Ureter (tissue), 1 donor: ENCODE measurements around the gene RAP2B. TPM values are rescaled to one million over a fixed set of nuclear protein-coding genes. Genes with fewer than 3 reads are reported as not detected.
"Not testable (repeated sequence)": the region's sequence is repeated elsewhere in the genome, so short reads cannot be mapped to it uniquely, and the experiment has no call there.

Experiments used
- DNase-seq: peaks from one replicate; pipeline ENCODE4 v3.0.0-alpha.2; 2020; ENCODE audit warnings: low spot score
- total RNA-seq: library from RNA; stranded (reverse); gene quantifications from one replicate; pipeline ENCODE4 v1.2.4, GENCODE V29; 2023
- donor health status: DM: yes; HTN: yes; CAD: no.

Gene RAP2B
- total RNA-seq, 1 donor from 2014 or later, result 14.9 TPM

DNA sequence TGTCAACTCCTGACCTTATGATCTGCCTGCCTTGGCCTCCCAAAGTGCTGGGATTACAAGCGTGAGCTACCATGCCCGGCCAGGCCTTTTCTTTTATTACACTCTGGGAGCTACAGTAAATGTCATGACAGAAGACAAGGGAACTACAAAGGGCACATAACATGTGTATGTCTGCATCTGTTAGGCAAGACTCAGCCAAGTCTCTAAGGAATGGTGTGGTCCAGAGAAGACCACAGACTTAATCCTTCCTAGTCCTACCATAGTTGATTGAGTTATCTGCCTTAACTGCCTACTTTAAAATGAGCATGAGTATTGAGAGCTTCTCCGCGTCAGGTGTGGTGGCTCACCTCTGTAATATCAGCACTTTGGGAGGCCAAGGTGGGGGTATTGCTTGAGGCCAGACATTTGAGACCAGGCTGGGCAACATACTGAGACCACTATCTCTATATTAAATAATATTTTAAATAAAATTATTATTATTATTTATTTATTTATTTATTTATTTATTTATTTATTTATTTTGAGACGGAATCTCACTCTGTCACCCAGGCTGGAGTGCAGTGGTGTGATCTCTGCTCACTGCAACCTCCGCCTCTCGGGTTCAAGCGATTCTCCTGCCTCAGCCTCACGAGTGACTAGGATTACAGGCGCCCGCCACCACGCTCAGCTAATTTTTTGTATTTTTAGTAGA, 31.9 kb downstream of the RAP2B start:
- not testable (repeated sequence) for DNase-seq

DNA sequence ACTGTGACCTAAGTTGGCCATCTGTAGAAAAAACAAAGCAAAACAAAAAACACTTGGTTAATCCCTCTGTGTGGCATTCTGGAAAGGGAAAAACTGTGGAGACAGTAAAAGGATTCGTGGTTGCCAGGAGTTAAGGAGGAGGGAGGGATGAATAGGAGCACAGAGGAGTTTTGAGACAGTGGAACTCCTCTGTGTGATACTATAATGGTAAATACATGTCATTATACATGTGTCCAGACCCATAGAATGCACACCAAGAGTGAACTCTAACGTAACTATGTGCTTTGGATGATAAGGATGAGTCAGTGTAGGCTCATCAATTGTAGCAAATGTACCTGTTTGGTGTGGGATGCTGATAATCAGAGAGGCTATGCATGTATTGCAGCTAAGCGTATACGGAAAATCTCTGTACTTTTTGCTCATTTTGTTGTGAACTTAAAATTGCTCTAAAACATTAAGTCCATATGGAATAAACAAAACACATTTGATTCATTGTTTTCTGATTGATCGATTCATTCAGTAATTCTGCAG, 33.4 kb downstream of the RAP2B start:
- no peak for DNase-seq

DNA sequence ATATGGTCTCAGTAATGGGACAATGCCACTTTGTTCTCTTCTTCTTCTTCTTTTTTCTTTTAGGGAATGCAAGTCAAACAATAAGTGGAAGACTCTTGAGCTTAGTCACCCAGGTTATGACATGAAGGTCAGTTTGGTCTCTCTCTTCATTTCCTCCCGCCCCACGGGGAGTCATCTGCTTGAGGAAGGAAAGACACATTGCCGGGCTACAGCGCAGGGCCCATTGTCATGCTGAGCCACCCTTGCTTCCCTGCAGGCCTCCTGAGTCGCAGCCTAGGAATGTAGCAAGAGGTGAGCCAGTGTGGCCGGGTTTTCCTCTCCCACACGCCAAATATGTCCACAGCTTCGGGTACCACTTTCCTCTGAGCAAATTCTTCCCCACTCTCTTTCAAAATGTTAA, 47.6 kb downstream of the RAP2B start:
- DNase-seq, result no peak

DNA sequence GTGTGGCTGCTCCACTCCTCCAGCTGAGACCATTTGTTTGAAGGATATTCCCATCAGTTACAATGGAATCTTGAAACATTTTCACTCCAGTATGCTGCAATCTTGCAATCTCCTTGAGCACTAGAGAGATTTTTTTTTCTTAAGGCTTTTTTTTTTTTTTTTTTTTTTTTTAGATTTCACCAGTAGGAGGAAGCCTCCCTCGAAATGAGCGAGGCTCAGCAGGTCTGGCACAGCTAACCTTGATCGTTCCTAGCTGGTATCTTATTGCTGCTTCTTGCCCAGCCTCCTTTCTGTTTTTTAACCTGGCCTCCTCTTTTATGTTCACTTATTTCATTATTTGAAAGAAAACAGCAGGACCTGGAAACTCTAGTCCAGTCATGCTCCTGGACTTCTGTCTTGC, 48.1 kb downstream of the RAP2B start:
- no peak for DNase-seq

DNA sequence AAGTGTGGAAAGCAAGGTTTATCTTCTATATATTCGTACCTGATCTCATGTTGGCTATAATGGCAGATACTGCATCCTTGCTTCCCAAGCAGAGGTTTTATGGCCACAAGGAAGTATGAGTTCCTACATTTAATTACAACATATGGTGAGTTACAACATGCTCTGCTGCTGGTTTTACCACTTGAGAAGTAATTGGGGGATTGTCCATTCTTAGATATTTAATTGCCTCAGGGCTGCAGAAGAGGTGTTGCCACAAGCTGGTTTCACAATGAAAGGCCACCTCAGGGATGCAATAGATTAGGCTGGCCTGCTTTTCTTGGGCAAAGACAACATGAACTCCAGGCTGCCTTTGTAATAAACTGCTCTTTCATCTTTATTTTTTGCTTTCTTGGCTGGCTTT, 48.6 kb downstream of the RAP2B start:
- no peak for DNase-seq

DNA sequence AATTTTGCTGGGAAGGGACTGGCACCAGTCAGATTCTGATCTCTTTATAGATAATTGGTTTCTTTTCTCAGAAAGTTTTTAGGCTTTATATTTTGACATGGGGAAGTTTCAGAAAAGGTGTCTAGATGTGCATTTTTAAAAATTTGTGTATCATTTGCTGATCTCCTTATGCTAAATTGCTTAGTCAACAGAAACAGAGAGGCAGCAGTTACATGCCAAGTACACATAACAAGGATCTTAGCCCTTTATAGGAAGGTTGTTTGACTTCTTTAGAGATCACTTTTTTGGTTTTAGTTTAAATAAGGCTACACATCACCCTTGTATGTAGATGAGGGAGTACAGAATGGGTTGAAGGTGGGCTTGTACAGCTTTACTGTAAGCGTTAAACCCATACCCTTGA, 53.5 kb downstream of the RAP2B start:
- no peak for DNase-seq

DNA sequence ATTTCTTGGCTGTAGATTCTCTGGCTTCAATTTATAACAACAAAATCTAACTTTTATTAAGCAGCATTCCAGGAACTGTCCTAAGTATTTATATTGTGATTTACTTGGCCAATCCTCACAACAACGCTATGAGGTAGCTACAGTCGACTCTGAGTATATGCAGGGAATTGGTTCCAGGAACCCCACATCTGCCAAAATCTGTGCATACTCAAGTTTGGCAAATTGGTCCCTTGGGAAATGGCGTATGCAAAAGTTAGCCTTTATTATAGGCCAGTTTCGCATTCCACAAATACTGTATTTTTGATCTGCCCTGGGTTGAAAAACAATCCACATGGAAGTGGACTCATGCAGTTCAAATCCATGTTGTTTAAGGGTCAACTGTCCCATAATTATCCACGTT, 53.9 kb downstream of the RAP2B start:
- no peak for DNase-seq

DNA sequence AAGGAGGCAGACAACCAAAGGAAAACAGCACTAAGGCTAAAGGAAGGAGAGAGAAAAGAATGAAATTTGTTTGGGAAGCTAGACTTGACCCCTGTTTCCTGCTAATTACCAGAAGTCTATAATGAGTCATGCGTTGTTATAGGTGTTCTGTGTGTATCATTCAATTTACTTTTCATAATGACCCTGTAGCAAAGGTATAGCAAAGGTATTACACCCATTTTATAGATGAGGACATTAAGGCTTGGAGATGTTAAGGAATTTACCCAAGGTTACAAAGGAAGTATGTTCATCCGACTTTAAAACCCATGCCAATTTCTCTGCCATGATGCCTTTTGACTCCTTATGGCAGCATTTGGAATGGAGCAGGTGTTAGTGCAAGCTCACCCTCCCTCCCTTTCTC, 54.9 kb downstream of the RAP2B start:
- no peak for DNase-seq

DNA sequence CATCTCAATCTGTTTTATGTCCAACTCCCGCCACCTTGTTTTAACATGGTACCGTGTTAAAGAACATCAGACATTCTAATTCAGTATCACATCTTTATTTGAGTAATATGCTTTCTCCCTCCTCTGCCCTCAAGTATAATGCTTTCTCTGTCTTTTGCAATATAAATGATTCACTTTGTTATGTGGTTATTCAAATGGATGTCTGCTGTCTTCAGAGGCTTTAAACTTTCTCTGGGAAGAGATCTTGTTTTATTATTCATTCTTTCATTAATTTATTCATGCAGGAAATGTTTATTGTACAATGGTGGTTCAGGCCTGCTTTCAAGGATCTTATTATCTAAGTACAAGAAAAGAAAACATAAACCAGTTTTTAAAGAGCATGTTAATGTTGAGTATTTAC, 57.1 kb downstream of the RAP2B start:
- no peak for DNase-seq
